ENCODE results near the gene CHST12. TPM values are rescaled to one million over a fixed set of nuclear protein-coding genes. Genes with fewer than 3 reads are reported as not detected.

CHST12 gene
- total RNA-seq, 3 donors from 2014 or later: 6.2 to 15.0 (median 7.2) TPM

DNA sequence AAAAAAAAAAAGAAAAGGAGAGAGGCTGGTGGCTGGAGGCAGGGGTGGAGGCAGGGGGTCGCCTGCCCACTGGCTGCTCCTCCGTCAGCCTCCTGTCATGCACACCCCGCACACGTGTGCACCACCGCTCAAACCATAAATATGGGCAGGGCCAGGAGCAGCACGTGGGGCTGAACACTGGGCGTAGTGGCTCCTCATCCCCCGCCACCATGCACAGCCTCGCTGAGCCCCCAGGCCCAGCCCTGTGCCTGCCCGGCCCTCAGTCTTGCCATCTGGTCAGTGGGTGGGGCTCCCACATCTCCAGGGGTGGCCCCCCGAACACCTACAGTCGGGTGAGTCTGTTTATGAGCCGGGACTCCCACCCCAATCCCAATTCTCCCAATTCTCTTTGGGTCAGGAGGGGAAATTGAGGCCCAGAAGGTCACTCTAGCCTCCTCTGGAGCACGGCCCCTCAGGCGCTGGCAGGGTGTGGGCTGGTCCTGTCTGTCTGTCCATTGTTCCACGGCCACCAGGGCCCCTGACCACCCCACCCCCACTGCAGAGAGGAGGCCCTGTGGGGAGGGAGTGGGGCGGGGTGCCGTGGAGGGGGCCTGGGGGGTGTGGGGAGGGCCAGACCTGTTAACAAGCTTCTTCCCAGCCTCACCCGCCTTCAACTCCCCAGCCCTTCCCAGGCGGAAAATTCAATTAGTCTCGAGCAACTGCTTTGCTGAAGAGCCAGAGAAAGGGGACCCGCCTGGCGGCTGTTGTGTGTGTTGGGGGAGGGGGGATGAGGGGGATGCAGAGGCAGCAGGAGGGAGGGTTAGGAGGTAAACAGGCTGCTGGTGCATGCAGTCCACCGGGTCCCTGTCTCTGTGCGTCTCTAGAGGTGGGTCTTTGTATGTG is 92.2 kb downstream of the CHST12 start:
- Histone ChIP-seq H3K27ac (no peak overlapping the region), H3K4me3 (no peak overlapping the region), H3K27me3 (no peaks in the 10 kb centered on the region), H3K9me3 (no peaks in the 10 kb centered on the region), H3K4me1 (peaks cover 0 to 4% of the 10 kb centered on the region in 2 donors), H3K36me3 (no peaks in the 10 kb centered on the region)
- no peak for DNase-seq (ENCODE audit: low spot score in 2 of 2)
- intact Hi-C loops (cut with DNase I; ENCODE audit: low total_unique reads): no loop called here
- TF ChIP-seq POLR2A (IDR thresholded peaks at IDR 0.05) (no peak), POLR2AphosphoS5 (IDR thresholded peaks at IDR 0.05) (no peak)
- TF ChIP-seq, protein P1, sequence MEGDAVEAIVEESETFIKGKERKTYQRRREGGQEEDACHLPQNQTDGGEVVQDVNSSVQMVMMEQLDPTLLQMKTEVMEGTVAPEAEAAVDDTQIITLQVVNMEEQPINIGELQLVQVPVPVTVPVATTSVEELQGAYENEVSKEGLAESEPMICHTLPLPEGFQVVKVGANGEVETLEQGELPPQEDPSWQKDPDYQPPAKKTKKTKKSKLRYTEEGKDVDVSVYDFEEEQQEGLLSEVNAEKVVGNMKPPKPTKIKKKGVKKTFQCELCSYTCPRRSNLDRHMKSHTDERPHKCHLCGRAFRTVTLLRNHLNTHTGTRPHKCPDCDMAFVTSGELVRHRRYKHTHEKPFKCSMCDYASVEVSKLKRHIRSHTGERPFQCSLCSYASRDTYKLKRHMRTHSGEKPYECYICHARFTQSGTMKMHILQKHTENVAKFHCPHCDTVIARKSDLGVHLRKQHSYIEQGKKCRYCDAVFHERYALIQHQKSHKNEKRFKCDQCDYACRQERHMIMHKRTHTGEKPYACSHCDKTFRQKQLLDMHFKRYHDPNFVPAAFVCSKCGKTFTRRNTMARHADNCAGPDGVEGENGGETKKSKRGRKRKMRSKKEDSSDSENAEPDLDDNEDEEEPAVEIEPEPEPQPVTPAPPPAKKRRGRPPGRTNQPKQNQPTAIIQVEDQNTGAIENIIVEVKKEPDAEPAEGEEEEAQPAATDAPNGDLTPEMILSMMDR (IDR thresholded peaks at IDR 0.05): no peak

DNA sequence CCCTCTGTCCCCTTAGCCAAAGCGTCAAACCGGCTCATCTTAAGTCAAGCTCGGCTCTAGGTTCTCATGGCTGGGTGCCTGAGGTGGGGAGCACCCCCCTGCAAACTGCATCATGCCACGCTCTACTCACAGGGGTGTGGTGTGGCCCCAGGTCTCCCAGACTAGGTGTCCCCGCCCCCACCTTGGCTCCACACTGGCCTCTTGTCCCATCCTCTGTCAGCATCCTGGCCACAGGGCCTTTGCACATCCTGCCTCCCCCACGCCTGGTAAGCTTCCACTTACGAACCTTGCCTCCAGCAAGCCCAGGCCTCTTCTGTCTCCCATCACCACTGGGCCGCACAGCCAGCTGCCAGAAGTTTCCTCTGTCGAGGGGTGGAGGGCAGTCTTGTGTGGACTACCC is 93.0 kb downstream of the CHST12 start:
- Histone ChIP-seq H3K4me3 (no peak overlapping the region), H3K36me3 (no peaks in the 10 kb centered on the region), H3K27me3 (no peaks in the 10 kb centered on the region), H3K27ac (no peak overlapping the region), H3K9me3 (no peaks in the 10 kb centered on the region), H3K4me1 (peaks cover 0 to 4% of the 10 kb centered on the region in 2 donors)
- no peak for TF ChIP-seq POLR2A (IDR thresholded peaks at IDR 0.05)
- TF ChIP-seq, protein P1 (IDR thresholded peaks at IDR 0.05): no peak
- TF ChIP-seq POLR2AphosphoS5 (IDR thresholded peaks at IDR 0.05): no peak
- no peak for DNase-seq (ENCODE audit: low spot score in 2 of 2)
- intact Hi-C loops (cut with DNase I; ENCODE audit: low total_unique reads): no loop called here

DNA sequence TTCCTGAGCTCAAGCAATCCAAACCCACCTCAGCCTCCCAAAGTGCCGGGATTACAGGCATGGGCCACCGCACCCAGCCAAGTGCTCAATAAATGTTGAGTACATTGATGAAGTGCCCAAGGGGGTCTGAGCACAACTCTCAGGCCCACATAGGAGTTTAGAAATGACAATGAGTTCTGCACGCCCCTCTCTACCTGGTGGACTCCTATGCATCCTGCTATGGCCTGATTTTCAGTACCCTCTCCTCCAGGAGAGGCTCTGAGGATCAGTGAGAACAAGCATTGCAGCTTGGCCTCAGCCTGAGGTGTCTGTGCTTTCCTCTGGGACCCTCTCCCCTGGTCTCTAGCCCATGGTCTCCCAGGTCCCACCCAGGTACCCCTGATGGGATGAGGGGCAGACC is 93.7 kb downstream of the CHST12 start:
- H3K27me3 ChIP-seq: no peaks in the 10 kb centered on the region
- DNase-seq (ENCODE audit: low spot score in 2 of 2): no peak
- H3K36me3 ChIP-seq: no peaks in the 10 kb centered on the region
- TF ChIP-seq POLR2A (IDR thresholded peaks at IDR 0.05) (no peak), POLR2AphosphoS5 (IDR thresholded peaks at IDR 0.05) (no peak)
- TF ChIP-seq, protein P1 (IDR thresholded peaks at IDR 0.05): no peak
- H3K4me3 ChIP-seq: no peak overlapping the region
- intact Hi-C loops (cut with DNase I; ENCODE audit: low total_unique reads): no loop called here
- H3K27ac ChIP-seq: no peak overlapping the region
- H3K4me1 ChIP-seq: peaks cover 0 to 4% of the 10 kb centered on the region in 2 donors
- H3K9me3 ChIP-seq: no peaks in the 10 kb centered on the region

DNA sequence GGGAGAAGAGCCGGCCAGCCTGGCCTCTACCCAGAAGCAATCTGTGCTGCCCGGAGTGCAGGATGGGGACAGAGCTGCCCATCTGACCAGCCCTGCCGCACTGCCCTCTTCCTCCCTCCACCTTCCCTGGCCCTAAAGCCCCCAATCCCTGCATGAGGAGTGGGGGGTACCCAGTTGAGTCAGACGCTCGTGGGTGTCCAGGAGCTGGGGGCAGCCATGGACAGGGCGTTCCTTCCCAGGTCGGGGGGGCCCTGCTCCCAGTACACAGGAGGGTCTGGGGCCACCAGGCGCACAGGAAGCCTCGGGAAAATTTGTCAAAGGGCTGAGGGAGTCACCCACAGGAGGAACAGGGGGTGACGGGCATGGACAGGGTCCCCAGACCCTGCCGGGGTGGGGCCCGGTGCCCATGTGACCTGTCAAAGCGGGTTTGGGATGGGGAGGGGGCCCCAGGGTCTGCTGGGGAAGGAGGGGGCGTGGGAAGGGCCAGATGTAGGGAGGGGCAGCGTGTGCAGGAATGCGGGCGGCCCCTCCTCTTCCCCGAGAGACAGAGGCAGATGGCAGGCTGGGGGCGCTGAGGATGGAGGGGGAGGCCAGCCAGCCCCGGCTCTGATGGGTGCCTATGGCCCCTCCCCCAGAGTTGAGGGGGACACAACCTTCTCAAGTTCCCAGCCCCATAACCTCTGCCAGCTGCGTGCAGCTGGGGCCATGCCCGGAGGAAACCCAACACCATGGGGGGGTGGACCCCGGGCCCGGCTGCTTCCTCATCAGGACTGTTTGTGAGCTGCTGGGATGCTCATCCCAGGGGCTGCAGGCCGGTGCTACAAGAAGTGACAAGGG is 94.3 kb downstream of the CHST12 start:
- no peak for DNase-seq (ENCODE audit: low spot score in 2 of 2)
- H3K36me3 ChIP-seq: no peaks in the 10 kb centered on the region
- no peaks in the 10 kb centered on the region for H3K27me3 ChIP-seq
- TF ChIP-seq POLR2AphosphoS5 (IDR thresholded peaks at IDR 0.05): no peak
- TF ChIP-seq, protein P1 (IDR thresholded peaks at IDR 0.05): no peak
- TF ChIP-seq POLR2A (IDR thresholded peaks at IDR 0.05): no peak
- intact Hi-C loops (cut with DNase I; ENCODE audit: low total_unique reads): no loop called here
- no peak overlapping the region for H3K27ac ChIP-seq
- peaks cover 0 to 4% of the 10 kb centered on the region in 2 donors for H3K4me1 ChIP-seq
- no peak overlapping the region for H3K4me3 ChIP-seq
- H3K9me3 ChIP-seq: no peaks in the 10 kb centered on the region

Other genes with a start within 250 kb of the CHST12 start
- 10 to 100 TPM; 27.7 to 33.9 (median 28.8) TPM for gene MAD1L1, start 170.7 kb upstream of the CHST12 start, total RNA-seq
- gene MRM2, start 161.4 kb upstream of the CHST12 start, total RNA-seq: 10 to 100 TPM; 10.9 to 20.2 (median 18.0) TPM
- gene NUDT1, start 161.4 kb upstream of the CHST12 start, total RNA-seq: 10 to 100 TPM; 13.3 to 28.5 (median 18.0) TPM
- gene SNX8, start 89.2 kb upstream of the CHST12 start, total RNA-seq: 10 to 100 TPM in 2 of 3 donors, 1 to 10 TPM in 1; 8.8 to 32.3 (median 20.3) TPM
- gene EIF3B, start 48.8 kb upstream of the CHST12 start, total RNA-seq: 100 to 1,000 TPM; 111 to 122 (median 115) TPM
- gene GRIFIN, start 72.8 kb downstream of the CHST12 start, total RNA-seq: not detected
- 10 to 100 TPM in 1 of 3 donors, 1 to 10 TPM in 2; 5.0 to 16.4 (median 9.1) TPM for gene LFNG, start 116.2 kb downstream of the CHST12 start, total RNA-seq
- 10 to 100 TPM; 20.8 to 36.4 (median 28.4) TPM for gene BRAT1, start 151.9 kb downstream of the CHST12 start, total RNA-seq
- gene IQCE, start 155.4 kb downstream of the CHST12 start, total RNA-seq: 10 to 100 TPM; 13.4 to 22.7 (median 13.8) TPM
- gene TTYH3, start 228.4 kb downstream of the CHST12 start, total RNA-seq: 10 to 100 TPM; 11.6 to 17.9 (median 17.4) TPM